ENCODE measurements around the gene RBM47.

RBM47 gene

GRCh38 chr4:40506492-40506891, 123.2 kb downstream of the RBM47 start:
- Histone ChIP-seq H3K27me3 (ENCODE audit: insufficient read depth, low read length, poor library complexity, severe bottlenecking) (no peaks in the 10 kb centered on the region), H3K4me1 (ENCODE audit: insufficient read depth, low read length, poor library complexity, severe bottlenecking) (no peaks in the 10 kb centered on the region), H3K79me2 (ENCODE audit: insufficient read depth, low read length) (no peaks in the 10 kb centered on the region), H3K9ac (ENCODE audit: low read depth, low read length, poor library complexity, severe bottlenecking) (no peak overlapping the region), H3K9me2 (replicated peaks; ENCODE audit: low read depth, low read length) (no peaks in the 10 kb centered on the region), H3K9me3 (ENCODE audit: insufficient read depth, low read depth, low read length) (no peaks in the 10 kb centered on the region), H2AFZ (ENCODE audit: low read length) (no peak overlapping the region), H3K4me2 (ENCODE audit: low read depth, low read length, poor library complexity, severe bottlenecking) (no peak overlapping the region), H3K4me3 (ENCODE audit: low read length, poor library complexity, severe bottlenecking) (no peak overlapping the region), H3K36me3 (ENCODE audit: insufficient read depth, low read length) (no peaks in the 10 kb centered on the region), H3F3A (ENCODE audit: low read depth) (no peaks in the 10 kb centered on the region), H4K20me1 (ENCODE audit: insufficient read depth, low read length, poor library complexity, severe bottlenecking) (no peaks in the 10 kb centered on the region)
- TF ChIP-seq EZH2phosphoT487 (IDR thresholded peaks at IDR 0.05; ENCODE audit: borderline replicate concordance) (no peak), CTCF (conservative IDR thresholded peaks at IDR 0.05; ENCODE audit: low read length) (no peak)

DNA sequence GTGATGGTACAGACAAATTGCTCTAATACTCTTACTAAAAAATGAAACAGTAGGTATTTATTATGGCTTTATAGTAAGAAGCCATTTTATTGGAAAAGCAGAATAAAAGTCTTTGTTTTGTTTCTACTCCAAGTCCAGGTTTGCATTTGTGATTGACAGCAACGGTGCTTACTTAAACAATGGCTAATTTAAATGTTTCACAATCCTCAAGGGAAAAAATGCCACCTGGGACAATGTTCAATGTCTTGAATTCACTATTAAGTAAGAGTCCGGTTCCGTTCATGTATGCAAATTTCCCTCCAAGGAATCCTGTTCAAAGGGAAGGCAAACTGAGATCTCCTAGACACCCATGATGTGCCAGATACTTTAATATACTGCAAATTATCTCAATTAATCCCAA, 123.6 kb downstream of the RBM47 start:
- TF ChIP-seq CTCF (conservative IDR thresholded peaks at IDR 0.05; ENCODE audit: low read length) (no peak), EZH2phosphoT487 (IDR thresholded peaks at IDR 0.05; ENCODE audit: borderline replicate concordance) (no peak)
- H3K4me1 ChIP-seq (ENCODE audit: insufficient read depth, low read length, poor library complexity, severe bottlenecking): no peaks in the 10 kb centered on the region
- H2AFZ ChIP-seq (ENCODE audit: low read length): no peak overlapping the region
- no peaks in the 10 kb centered on the region for H3K9me3 ChIP-seq (ENCODE audit: insufficient read depth, low read depth, low read length)
- no peak overlapping the region for H3K4me2 ChIP-seq (ENCODE audit: low read depth, low read length, poor library complexity, severe bottlenecking)
- H3K4me3 ChIP-seq (ENCODE audit: low read length, poor library complexity, severe bottlenecking): no peak overlapping the region
- H3F3A ChIP-seq (ENCODE audit: low read depth): no peaks in the 10 kb centered on the region
- H3K9ac ChIP-seq (ENCODE audit: low read depth, low read length, poor library complexity, severe bottlenecking): no peak overlapping the region
- no peaks in the 10 kb centered on the region for H4K20me1 ChIP-seq (ENCODE audit: insufficient read depth, low read length, poor library complexity, severe bottlenecking)
- H3K36me3 ChIP-seq (ENCODE audit: insufficient read depth, low read length): no peaks in the 10 kb centered on the region
- H3K27me3 ChIP-seq (ENCODE audit: insufficient read depth, low read length, poor library complexity, severe bottlenecking): no peaks in the 10 kb centered on the region
- H3K79me2 ChIP-seq (ENCODE audit: insufficient read depth, low read length): no peaks in the 10 kb centered on the region
- no peaks in the 10 kb centered on the region for H3K9me2 ChIP-seq (replicated peaks; ENCODE audit: low read depth, low read length)

DNA sequence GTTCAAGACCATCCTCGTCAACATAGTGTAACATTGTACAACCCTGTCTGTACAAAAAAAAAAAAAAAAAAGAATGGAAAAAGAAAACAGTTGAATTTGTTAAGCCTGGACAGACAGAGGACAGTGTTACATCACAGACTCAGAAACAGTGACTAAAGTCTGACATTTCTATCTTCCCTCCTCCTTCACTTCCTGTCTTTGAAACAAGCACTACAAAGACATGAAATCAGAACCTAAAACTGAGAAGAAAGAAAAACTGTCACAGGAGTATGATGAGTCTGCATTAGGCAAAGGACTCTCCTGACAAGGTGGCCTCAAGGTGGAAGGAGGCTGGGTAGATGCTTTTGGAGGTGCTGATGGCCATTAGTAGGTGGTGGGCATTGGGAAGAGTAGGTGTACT, 126.7 kb downstream of the RBM47 start:
- Histone ChIP-seq H2AFZ (ENCODE audit: low read length) (0 out of 2 replicates have a peak overlapping the region, but pooled peaks have one; percentile 30), H3K4me3 (ENCODE audit: low read length, poor library complexity, severe bottlenecking) (no peak overlapping the region), H3K27me3 (ENCODE audit: insufficient read depth, low read length, poor library complexity, severe bottlenecking) (no peaks in the 10 kb centered on the region), H3K9me2 (replicated peaks; ENCODE audit: low read depth, low read length) (no peaks in the 10 kb centered on the region), H3K4me1 (ENCODE audit: insufficient read depth, low read length, poor library complexity, severe bottlenecking) (no peaks in the 10 kb centered on the region), H3K4me2 (ENCODE audit: low read depth, low read length, poor library complexity, severe bottlenecking) (no peak overlapping the region), H3K36me3 (ENCODE audit: insufficient read depth, low read length) (no peaks in the 10 kb centered on the region), H3K9me3 (ENCODE audit: insufficient read depth, low read depth, low read length) (no peaks in the 10 kb centered on the region), H3F3A (ENCODE audit: low read depth) (no peaks in the 10 kb centered on the region), H3K79me2 (ENCODE audit: insufficient read depth, low read length) (no peaks in the 10 kb centered on the region), H4K20me1 (ENCODE audit: insufficient read depth, low read length, poor library complexity, severe bottlenecking) (no peaks in the 10 kb centered on the region), H3K9ac (ENCODE audit: low read depth, low read length, poor library complexity, severe bottlenecking) (no peak overlapping the region)
- TF ChIP-seq EZH2phosphoT487 (IDR thresholded peaks at IDR 0.05; ENCODE audit: borderline replicate concordance) (no peak), CTCF (conservative IDR thresholded peaks at IDR 0.05; ENCODE audit: low read length) (no peak)

Data from Loucy (cell line).